Liver (tissue), 9 donors: Measurements from ENCODE around the gene ABCC1. TPM values are rescaled to one million over a fixed set of nuclear protein-coding genes. Genes with fewer than 3 reads are reported as not detected.

Source experiments
- DNase-seq: peaks from one replicate; pipeline ENCODE4 v3.0.0-alpha.2; 2017; ENCODE audit warnings: low spot score
- H3K27ac ChIP-seq, 2 donors: one replicate each; pipeline ENCODE4 v1.7.0; 2013; ENCODE audit warnings: inconsistent platforms in 2 of 2, low read length in 2 of 2, control low read depth in 1 of 2, low read depth in 1 of 2, mild to moderate bottlenecking in 1 of 2
- H3K27me3 ChIP-seq, 4 donors: one replicate each; pipeline versions ENCODE4 v1.6.1 to v1.7.0; 2013; ENCODE audit warnings: low read length in 3 of 4, inconsistent platforms in 1 of 4, mild to moderate bottlenecking in 1 of 4, moderate library complexity in 1 of 4; ENCODE audit not compliant: control insufficient read depth in 4 of 4, insufficient read depth in 4 of 4
- H3K36me3 ChIP-seq, 4 donors: one replicate each; pipeline versions ENCODE4 v1.6.1 to v1.7.0; 2013; ENCODE audit warnings: low read length in 3 of 4, mild to moderate bottlenecking in 3 of 4, low read depth in 1 of 4, moderate library complexity in 1 of 4; ENCODE audit not compliant: control insufficient read depth in 4 of 4, insufficient read depth in 3 of 4
- H3K4me1 ChIP-seq, 4 donors: one replicate each; pipeline versions ENCODE4 v1.6.1 to v1.7.0; 2013; ENCODE audit warnings: low read length in 3 of 4, mild to moderate bottlenecking in 3 of 4, moderate library complexity in 1 of 4; ENCODE audit not compliant: control insufficient read depth in 4 of 4, insufficient read depth in 4 of 4
- H3K4me3 ChIP-seq, 3 donors: one replicate each; pipeline versions ENCODE4 v1.6.1 to v1.7.0; 2013; ENCODE audit warnings: low read length in 3 of 3, control low read depth in 1 of 3, low read depth in 1 of 3, mild to moderate bottlenecking in 1 of 3
- H3K9ac ChIP-seq, 2 donors: one replicate each; pipeline ENCODE4 v1.7.0; 2013; ENCODE audit warnings: low read length in 2 of 2, mild to moderate bottlenecking in 2 of 2, moderate library complexity in 2 of 2, control low read depth in 1 of 2, low read depth in 1 of 2
- H3K9me3 ChIP-seq, 4 donors: one replicate each; pipeline versions ENCODE4 v1.6.1 to v1.7.0; 2013; ENCODE audit warnings: low read length in 3 of 4; ENCODE audit not compliant: control insufficient read depth in 4 of 4
- ATF3 ChIP-seq: IDR thresholded peaks from 2 replicates; pipeline ENCODE4 v1.6.1; 2016; ENCODE audit warnings: antibody characterized with exemption
- CTCF ChIP-seq: fragments of 150-350 bp; IDR thresholded peaks from 2 replicates; pipeline ENCODE4 v1.5.1; 2017; ENCODE audit warnings: improper control_type of control experiment, low read depth, low read length; ENCODE audit not compliant: missing input control
- EGR1 ChIP-seq, 2 donors: IDR thresholded peaks; 2 replicates each; pipeline ENCODE4 v1.6.1; 2016 to 2018; ENCODE audit warnings: antibody characterized with exemption in 2 of 2, low read depth in 2 of 2
- FOXA1 ChIP-seq: IDR thresholded peaks from 2 replicates; pipeline ENCODE4 v1.6.1; 2016; ENCODE audit warnings: antibody characterized with exemption
- FOXA2 ChIP-seq: IDR thresholded peaks from 2 replicates; pipeline ENCODE4 v1.6.1; 2016; ENCODE audit warnings: antibody characterized with exemption
- GABPA ChIP-seq, 2 donors: IDR thresholded peaks in 1 of 2; conservative IDR thresholded peaks in 1 of 2; 2 replicates each; pipeline ENCODE4 v1.6.1; 2016; ENCODE audit warnings: antibody characterized with exemption in 2 of 2, mild to moderate bottlenecking in 1 of 2, moderate library complexity in 1 of 2
- HNF4A ChIP-seq, 2 donors: conservative IDR thresholded peaks; 2 replicates each; pipeline ENCODE4 v1.6.1; 2016; ENCODE audit warnings: antibody characterized with exemption in 2 of 2, mild to moderate bottlenecking in 2 of 2
- HNF4G ChIP-seq: IDR thresholded peaks from 2 replicates; pipeline ENCODE4 v1.6.1; 2016; ENCODE audit warnings: antibody characterized with exemption
- JUND ChIP-seq, 2 donors: IDR thresholded peaks; 2 replicates each; pipeline ENCODE4 v1.6.1; 2016; ENCODE audit warnings: antibody characterized with exemption in 2 of 2
- MAX ChIP-seq: IDR thresholded peaks from 2 replicates; pipeline ENCODE4 v1.6.1; 2016; ENCODE audit warnings: antibody characterized with exemption
- NR2F2 ChIP-seq: IDR thresholded peaks from 2 replicates; pipeline ENCODE4 v1.6.1; 2016; ENCODE audit warnings: antibody characterized with exemption
- RAD21 ChIP-seq, 2 donors: IDR thresholded peaks; 2 replicates each; pipeline ENCODE4 v1.6.1; 2016; ENCODE audit warnings: antibody characterized with exemption in 2 of 2, mild to moderate bottlenecking in 2 of 2
- REST ChIP-seq: IDR thresholded peaks from 2 replicates; pipeline ENCODE4 v1.6.1; 2016; ENCODE audit warnings: antibody characterized with exemption, mild to moderate bottlenecking
- RXRA ChIP-seq, 2 donors: IDR thresholded peaks; 2 replicates each; pipeline ENCODE4 v1.6.1; 2017 to 2018; ENCODE audit warnings: antibody characterized with exemption in 2 of 2, mild to moderate bottlenecking in 1 of 2
- SP1 ChIP-seq: IDR thresholded peaks from 2 replicates; pipeline ENCODE4 v1.6.1; 2018; ENCODE audit warnings: antibody characterized with exemption, mild to moderate bottlenecking
- TAF1 ChIP-seq: conservative IDR thresholded peaks from 2 replicates; pipeline ENCODE4 v1.6.1; 2016; ENCODE audit warnings: antibody characterized with exemption, mild to moderate bottlenecking
- YY1 ChIP-seq: IDR thresholded peaks from 2 replicates; pipeline ENCODE4 v1.6.1; 2016; ENCODE audit warnings: antibody characterized with exemption, mild to moderate bottlenecking
- ZBTB33 ChIP-seq: IDR thresholded peaks from 2 replicates; pipeline ENCODE4 v1.6.1; 2016; ENCODE audit warnings: antibody characterized with exemption
- WGBS: extraction: QIAGEN DNeasy Blood & Tissue Kit; methylation state at CpG from one replicate; pipeline ENCODE4 v1.1.7; 2013; 5-methylcytosine and 5-hydroxymethylcytosine counted together
- polyA plus RNA-seq, 2 donors: library from polyadenylated mRNA; stranded (reverse) in 1 of 2; unstranded in 1 of 2; fragments of 200-250 nt in 1 of 2; fragments of >200 nt in 1 of 2; fragmentation: Nextera tagmentation in 1 of 2; extraction: Ambion mirVana in 1 of 2; gene quantifications; one replicate each; pipeline versions ENCODE4 v1.2.1 to v1.2.3, GENCODE V29; 2013 to 2015
- total RNA-seq, 2 donors: library from RNA; depleted of rRNA; stranded (reverse); fragments of >200 nt; gene quantifications; one replicate each; pipeline ENCODE4 v1.2.3, GENCODE V29; 2014
- donor health status: healthy.
- donor health status: healthy.
- donor health status: healthy.
- donor health status: healthy.
- donor health status: healthy.

ABCC1 gene
- total and polyA plus RNA-seq, 4 donors = 0.85 to 7.7 (median 4.2) TPM

GRCh38 chr16:15961571-15962090, 12.2 kb downstream of the ABCC1 start:
- Histone ChIP-seq H3K4me1 (no peaks in the 10 kb centered on the region), H3K9me3 (no peaks in the 10 kb centered on the region), H3K9ac (no peak overlapping the region), H3K36me3 (no peaks in the 10 kb centered on the region), H3K27me3 (no peaks in the 10 kb centered on the region), H3K4me3 (no peak overlapping the region), H3K27ac (no peak overlapping the region)
- WGBS = 81% methylated on average over 4 of the region's 4 CpGs
- no peak for DNase-seq
- no peak for TF ChIP-seq SP1

GRCh38 chr16:15963307-15963910, 14.0 kb downstream of the ABCC1 start:
- Histone ChIP-seq H3K4me1 (no peaks in the 10 kb centered on the region), H3K9ac (no peak overlapping the region), H3K36me3 (no peaks in the 10 kb centered on the region), H3K27me3 (no peaks in the 10 kb centered on the region), H3K4me3 (no peak overlapping the region), H3K27ac (no peak overlapping the region), H3K9me3 (no peaks in the 10 kb centered on the region)
- TF ChIP-seq YY1 (no peak), MAX (no peak), ATF3 (no peak), REST (no peak), EGR1 (IDR thresholded peaks at IDR 0.05; ENCODE audit: low read depth in 2 of 2) (no peak), NR2F2 (no peak), FOXA2 (no peak), TAF1 (no peak), RXRA (IDR thresholded peaks at IDR 0.05) (no peak), FOXA1 (no peak), JUND (IDR thresholded peaks at IDR 0.05) (no peak), CTCF (no peak), ZBTB33 (no peak), RAD21 (IDR thresholded peaks at IDR 0.05) (no peak), HNF4A (conservative IDR thresholded peaks at IDR 0.05) (no peak), HNF4G (no peak), GABPA (IDR thresholded peaks at IDR 0.05 in 1 of 2, conservative IDR thresholded peaks at IDR 0.05 in 1 of 2) (no peak)
- 89% methylated on average over 5 of the region's 5 CpGs for WGBS
- DNase-seq = no peak
